Activated CD8-positive, alpha-beta T cell treated with anti-CD3 and anti-CD28 coated beads for 36 hours (primary cell): ENCODE data around the gene PAK6. TPM values are rescaled to one million over a fixed set of nuclear protein-coding genes. Genes with fewer than 3 reads are reported as not detected.

Experiments
- ATAC-seq: fragments of 200-7000 bp; cut with Tn5 transposase; one replicate; pipeline ENCODE4 v1.10.0; 2021; ENCODE audit warnings: mild to moderate bottlenecking, moderate library complexity
- CTCF ChIA-PET: fragments of 350-600 bp; sonication (Branson Sonifier 250); formaldehyde crosslinking; loops from one replicate; lab custom pipeline; 2021; ENCODE audit warnings: antibody characterized with exemption; lab: Charles Lee
- POLR2A ChIA-PET: fragments of 350-600 bp; sonication (Branson Sonifier 250); formaldehyde crosslinking; loops from one replicate; lab custom pipeline; 2021; ENCODE audit warnings: antibody characterized with exemption; lab: Charles Lee
- DNase-seq: peaks from one replicate; pipeline ENCODE4 v3.0.0-alpha.2; 2020
- H3K27ac Mint-ChIP-seq: one replicate; pipeline ENCODE4 v1.8.0; 2021; ENCODE audit warnings: mild to moderate bottlenecking, mixed read lengths
- H3K27me3 Mint-ChIP-seq: one replicate; pipeline ENCODE4 v1.8.0; 2021; ENCODE audit warnings: mixed read lengths
- H3K36me3 Mint-ChIP-seq: one replicate; pipeline ENCODE4 v1.8.0; 2021; ENCODE audit warnings: low read depth, mixed read lengths
- H3K4me1 Mint-ChIP-seq: one replicate; pipeline ENCODE4 v1.8.0; 2021; ENCODE audit warnings: low read depth, mixed read lengths
- H3K4me3 Mint-ChIP-seq: one replicate; pipeline ENCODE4 v1.8.0; 2021; ENCODE audit warnings: mild to moderate bottlenecking, moderate library complexity, mixed read lengths
- H3K9me3 Mint-ChIP-seq: one replicate; pipeline ENCODE4 v1.8.0; 2021; ENCODE audit warnings: mixed read lengths
- intact Hi-C: fragments of 100-400 bp; cut with micrococcal nuclease; formaldehyde crosslinking; loops from one replicate; pipeline ENCODE4 v1.10.0; 2022
- total RNA-seq, 2 experiments: library from RNA; stranded (reverse); gene quantifications; one replicate each; pipeline ENCODE4 v1.2.3, GENCODE V29; 2021
- TF ChIP-seq, protein P1 (sequence below): fragments of 200-600 bp; IDR thresholded peaks from one replicate; pipeline ENCODE4 v1.8.0; 2022; ENCODE audit warnings: antibody characterized with exemption, mild to moderate bottlenecking

Gene PAK6
- total RNA-seq, 2 experiments from 2014 or later, result 0.67 to 0.83 TPM

DNA sequence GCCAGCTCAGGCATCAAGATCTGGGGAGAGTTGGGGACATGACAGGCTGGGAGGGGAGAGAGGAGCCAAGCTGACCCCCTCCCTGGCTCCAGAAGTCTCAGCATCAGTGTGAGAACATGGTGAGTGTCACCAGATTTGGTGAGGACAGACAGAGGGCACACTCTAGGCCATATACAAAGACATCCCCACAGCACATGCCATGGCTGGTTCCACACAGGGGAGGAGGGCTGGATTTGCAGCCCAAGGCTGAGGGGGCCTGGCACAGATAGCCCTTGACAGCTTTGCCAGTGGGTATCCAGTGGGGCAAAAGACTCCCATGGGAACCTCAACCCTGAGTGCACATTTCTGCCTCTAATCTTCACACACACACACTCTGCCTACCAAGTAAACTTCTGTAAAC is 54.1 kb downstream of the PAK6 start:
- Mint-ChIP-seq H3K9me3 (no peaks in the 10 kb centered on the region), H3K27ac (peak overlapping the region; percentile 30), H3K36me3 (peaks cover 2% of the 10 kb centered on the region), H3K4me1 (no peaks in the 10 kb centered on the region), H3K4me3 (no peak overlapping the region), H3K27me3 (no peaks in the 10 kb centered on the region)
- TF ChIP-seq, protein P1, sequence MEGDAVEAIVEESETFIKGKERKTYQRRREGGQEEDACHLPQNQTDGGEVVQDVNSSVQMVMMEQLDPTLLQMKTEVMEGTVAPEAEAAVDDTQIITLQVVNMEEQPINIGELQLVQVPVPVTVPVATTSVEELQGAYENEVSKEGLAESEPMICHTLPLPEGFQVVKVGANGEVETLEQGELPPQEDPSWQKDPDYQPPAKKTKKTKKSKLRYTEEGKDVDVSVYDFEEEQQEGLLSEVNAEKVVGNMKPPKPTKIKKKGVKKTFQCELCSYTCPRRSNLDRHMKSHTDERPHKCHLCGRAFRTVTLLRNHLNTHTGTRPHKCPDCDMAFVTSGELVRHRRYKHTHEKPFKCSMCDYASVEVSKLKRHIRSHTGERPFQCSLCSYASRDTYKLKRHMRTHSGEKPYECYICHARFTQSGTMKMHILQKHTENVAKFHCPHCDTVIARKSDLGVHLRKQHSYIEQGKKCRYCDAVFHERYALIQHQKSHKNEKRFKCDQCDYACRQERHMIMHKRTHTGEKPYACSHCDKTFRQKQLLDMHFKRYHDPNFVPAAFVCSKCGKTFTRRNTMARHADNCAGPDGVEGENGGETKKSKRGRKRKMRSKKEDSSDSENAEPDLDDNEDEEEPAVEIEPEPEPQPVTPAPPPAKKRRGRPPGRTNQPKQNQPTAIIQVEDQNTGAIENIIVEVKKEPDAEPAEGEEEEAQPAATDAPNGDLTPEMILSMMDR, result no peak
- no peak for DNase-seq
- intact Hi-C loops, result no loop called here
- ChIA-PET POLR2A (interaction anchor here (1.1 to 1.2 kb wide), 2 partner anchors 9 to 16 kb away, joined by 3 to 4 read pairs; no protein-coding TSS in a partner anchor), CTCF (interaction anchor here (1.0 to 2.7 kb wide), 5 partner anchors 11 to 19 kb away, joined by 3 to 12 read pairs (median 3); no protein-coding TSS in a partner anchor)
- ATAC-seq, result no peak

DNA sequence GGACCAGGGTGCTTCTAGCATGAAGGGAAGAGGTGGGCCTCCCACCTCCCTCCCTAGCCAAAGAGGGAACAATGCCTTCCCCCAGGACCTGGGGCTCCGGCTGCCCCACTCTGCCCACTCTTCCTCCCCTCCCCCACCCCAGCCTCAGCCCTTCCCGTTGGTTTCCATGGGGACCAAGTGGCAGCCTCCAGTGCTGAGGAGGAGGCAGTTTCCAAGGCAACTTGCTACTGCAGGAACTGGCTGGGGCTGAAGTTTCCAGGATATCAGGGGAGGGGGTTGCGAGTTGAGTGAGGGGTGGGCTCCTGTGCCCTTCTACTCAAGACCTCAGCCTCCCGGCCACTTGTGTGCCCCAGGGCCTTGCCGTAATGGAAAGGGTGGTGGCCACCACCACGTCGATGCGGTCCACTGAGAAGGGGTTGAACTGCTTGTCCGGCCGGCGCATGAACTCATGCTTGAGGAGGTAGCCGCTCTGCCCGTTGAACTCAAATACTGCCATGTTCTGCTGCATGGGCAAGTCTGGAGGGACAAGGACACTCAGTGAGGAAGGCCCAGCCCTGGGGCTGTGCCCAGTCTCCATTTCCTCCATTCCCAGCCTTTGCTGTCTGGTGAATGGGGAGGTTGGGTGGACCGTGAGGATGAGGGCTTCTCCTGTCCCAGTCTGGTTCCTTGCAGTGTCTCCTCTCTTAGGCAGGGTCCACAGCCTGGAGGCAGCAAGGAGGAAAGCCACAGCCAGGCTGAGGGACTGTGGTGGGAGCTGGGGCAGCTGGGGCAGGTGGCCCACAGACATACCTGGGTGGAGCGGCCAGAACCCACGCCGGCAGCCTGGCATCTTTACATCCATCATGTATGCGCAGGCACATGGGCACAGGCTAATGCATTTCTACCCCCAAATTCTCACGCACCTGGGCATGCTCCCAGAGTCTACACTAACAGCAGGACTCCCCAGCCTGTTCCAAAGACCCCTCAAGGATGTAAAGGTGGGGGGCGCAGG is 55.3 kb downstream of the PAK6 start:
- Mint-ChIP-seq H3K27ac (no peak overlapping the region), H3K4me1 (no peaks in the 10 kb centered on the region), H3K36me3 (peaks cover 5% of the 10 kb centered on the region), H3K9me3 (no peaks in the 10 kb centered on the region), H3K4me3 (no peak overlapping the region), H3K27me3 (no peaks in the 10 kb centered on the region)
- CTCF ChIA-PET, result interaction anchor here (0.8 to 2.7 kb wide), 8 partner anchors 12 to 20 kb away, joined by 3 to 12 read pairs (median 4); partner anchors contain the start of gene PLCB2
- POLR2A ChIA-PET, result interaction anchor here (1.2 kb wide), 1 partner anchor 15 kb away, joined by 4 read pairs; no protein-coding TSS in a partner anchor
- ATAC-seq (no peak), DNase-seq (no peak)
- intact Hi-C loops, result no loop called here
- TF ChIP-seq, protein P1, result no peak

DNA sequence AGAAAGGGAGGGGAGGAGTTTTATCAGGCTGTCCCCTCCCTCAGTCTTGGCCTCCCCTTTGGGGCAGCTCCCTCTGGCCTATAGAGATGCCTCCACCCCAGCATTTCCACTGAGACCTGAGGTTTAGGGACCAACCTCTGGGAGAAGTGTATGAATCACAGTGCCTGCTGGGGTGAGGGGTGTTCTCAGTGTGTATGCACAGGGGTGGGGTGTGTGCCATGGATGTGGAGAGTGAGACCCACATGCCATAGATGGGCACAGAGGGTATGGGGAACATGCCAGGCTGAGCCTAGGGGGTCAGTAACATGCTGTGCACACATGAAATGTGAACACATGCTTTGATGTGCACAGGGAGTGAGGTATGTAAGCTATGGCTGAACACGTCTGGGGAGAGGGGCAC is 56.4 kb downstream of the PAK6 start:
- H3K36me3 Mint-ChIP-seq, result peaks cover 14% of the 10 kb centered on the region
- H3K9me3 Mint-ChIP-seq, result peaks cover 1% of the 10 kb centered on the region
- no peaks in the 10 kb centered on the region for H3K27me3 Mint-ChIP-seq
- H3K4me3 Mint-ChIP-seq, result no peak overlapping the region
- TF ChIP-seq, protein P1, result no peak
- DNase-seq (no peak), ATAC-seq (no peak)
- no peak overlapping the region for H3K27ac Mint-ChIP-seq
- POLR2A ChIA-PET, result interaction anchor here (0.9 to 1.3 kb wide), 2 partner anchors 8 to 48 kb away, joined by 3 to 4 read pairs; no protein-coding TSS in a partner anchor
- CTCF ChIA-PET, result interaction anchor here (0.8 to 1.5 kb wide), 5 partner anchors 13 to 21 kb away, joined by 3 to 8 read pairs (median 3); partner anchors contain the start of gene PLCB2
- H3K4me1 Mint-ChIP-seq, result no peaks in the 10 kb centered on the region
- intact Hi-C loops, result no loop called here

DNA sequence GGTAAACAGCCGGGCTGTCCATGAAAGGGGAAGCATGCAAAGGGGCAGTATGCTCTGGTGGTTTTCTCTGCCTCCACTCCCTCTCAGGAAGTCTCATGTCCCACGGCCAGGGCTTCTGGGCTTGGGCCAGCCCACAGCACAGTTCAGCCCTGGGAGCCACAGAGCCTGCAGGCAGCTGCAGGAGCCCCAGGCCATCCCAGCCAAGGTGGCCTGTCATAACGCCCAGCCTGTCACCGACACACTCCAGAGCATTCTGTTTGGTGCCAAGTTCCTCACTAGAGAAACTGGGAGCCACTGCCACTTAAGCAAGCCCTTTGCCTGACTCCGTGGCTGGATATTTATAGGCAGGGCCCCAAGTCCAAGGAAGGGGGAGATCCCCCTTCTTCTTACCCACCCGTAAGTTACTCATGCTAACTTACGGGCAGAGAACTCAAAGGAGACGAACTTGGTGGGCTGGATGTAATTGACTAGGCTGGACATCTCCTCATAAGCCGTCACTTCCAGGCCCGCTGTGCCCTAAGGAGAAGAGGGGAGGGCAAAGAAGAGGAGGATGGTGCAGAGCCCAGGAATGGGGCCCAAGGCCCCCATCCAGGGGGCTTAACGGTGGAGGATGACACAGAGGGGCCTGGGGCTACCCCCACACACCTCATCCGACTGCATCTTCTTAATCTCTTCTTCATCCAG is 57.2 kb downstream of the PAK6 start:
- Mint-ChIP-seq H3K27me3 (no peaks in the 10 kb centered on the region), H3K4me1 (no peaks in the 10 kb centered on the region), H3K36me3 (peaks cover 21% of the 10 kb centered on the region), H3K27ac (no peak overlapping the region), H3K9me3 (peaks cover 1% of the 10 kb centered on the region), H3K4me3 (no peak overlapping the region)
- POLR2A ChIA-PET, result interaction anchor here (1.3 kb wide), 1 partner anchor 9 kb away, joined by 4 read pairs; no protein-coding TSS in a partner anchor
- TF ChIP-seq, protein P1, result no peak
- DNase-seq, result no peak
- ATAC-seq, result no peak
- CTCF ChIA-PET, result interaction anchor here (0.6 to 1.5 kb wide), 5 partner anchors 12 to 42 kb away, joined by 3 to 6 read pairs (median 5); partner anchors contain the start of gene PLCB2
- intact Hi-C loops, result no loop called here
